Panc1 (cell line): ENCODE results near the gene ZBTB7C. TPM values are rescaled to one million over a fixed set of nuclear protein-coding genes. Genes with fewer than 3 reads are reported as not detected.

ENCODE experiments used
- ATAC-seq: fragments of 200-7000 bp; cut with Tn5 transposase; 2 replicates; pipeline ENCODE4 v1.9.1; 2020; ENCODE audit warnings: mild to moderate bottlenecking, moderate library complexity
- BruUV-seq: library from RNA; stranded (reverse); fragments of 400-500 nt; replicated peaks from 2 replicates; lab custom pipeline; 2021; lab: Mats Ljungman, UMichigan
- CTCF ChIA-PET: fragments of 300-600 bp; sonication (Branson Sonifier 250); formaldehyde crosslinking; loops from one replicate; lab custom pipeline; 2022; ENCODE audit warnings: antibody characterized with exemption; lab: Charles Lee
- POLR2A ChIA-PET: fragments of 300-600 bp; sonication (Branson Sonifier 250); formaldehyde crosslinking; loops from one replicate; lab custom pipeline; 2022; ENCODE audit warnings: antibody characterized with exemption; lab: Charles Lee
- DNase-seq: peaks from one replicate; pipeline ENCODE4 v3.0.0-alpha.2; 2010; ENCODE audit warnings: low read depth, low spot score
- H3K27ac ChIP-seq: 2 replicates; pipeline ENCODE4 v1.5.1; 2011; ENCODE audit warnings: mild to moderate bottlenecking, low read length, inconsistent platforms
- H3K27me3 ChIP-seq: fragments of 200-500 bp; sonication (Bioruptor generic); 2 replicates; pipeline ENCODE4 v1.6.0; 2014; ENCODE audit warnings: low read length, inconsistent platforms; ENCODE audit not compliant: control insufficient read depth, insufficient read depth
- H3K36me3 ChIP-seq: fragments of 200-500 bp; sonication (Bioruptor generic); 2 replicates; pipeline ENCODE4 v1.5.1; 2014; ENCODE audit warnings: inconsistent platforms, mild to moderate bottlenecking, low read length, moderate library complexity; ENCODE audit not compliant: control insufficient read depth, insufficient read depth
- H3K4me1 ChIP-seq: 2 replicates; pipeline ENCODE4 v1.5.1; 2011; ENCODE audit warnings: inconsistent platforms, mild to moderate bottlenecking, low read length, moderate library complexity; ENCODE audit not compliant: control insufficient read depth, insufficient read depth
- H3K4me3 ChIP-seq, 2 experiments: 2 replicates each; pipeline ENCODE4 v1.5.1; 2011 to 2012; ENCODE audit warnings: low read depth in 2 of 2, low read length in 2 of 2, mild to moderate bottlenecking in 2 of 2, inconsistent platforms in 1 of 2, moderate library complexity in 1 of 2
- H3K9me3 ChIP-seq: fragments of 200-500 bp; sonication (Bioruptor generic); 2 replicates; pipeline ENCODE4 v1.5.1; 2014; ENCODE audit warnings: low read depth, mild to moderate bottlenecking, inconsistent platforms, low read length, moderate library complexity; ENCODE audit not compliant: control insufficient read depth, insufficient read depth
- POLR2AphosphoS5 ChIP-seq: IDR thresholded peaks from 2 replicates; pipeline ENCODE4 v1.6.1; 2012; ENCODE audit warnings: mild to moderate bottlenecking, low read depth, low read length, moderate library complexity
- SIN3A ChIP-seq: IDR thresholded peaks from 2 replicates; pipeline ENCODE4 v1.6.1; 2012; ENCODE audit warnings: low read depth, mild to moderate bottlenecking, low read length, moderate library complexity, borderline replicate concordance; ENCODE audit not compliant: insufficient read depth
- TCF7L2 ChIP-seq: IDR thresholded peaks from 2 replicates; pipeline ENCODE4 v1.6.1; 2011; ENCODE audit warnings: mild to moderate bottlenecking, low read depth, low read length, inconsistent platforms
- in situ Hi-C: cut with HindIII; loops from 2 replicates; pipeline ENCODE4 v1.10.0; 2016; ENCODE audit warnings: low sequenced_read_pairs, low pct_unique_long_range_greater_than_20kb
- intact Hi-C: fragments of 100-400 bp; cut with micrococcal nuclease; formaldehyde crosslinking; loops from one replicate; pipeline ENCODE4 v1.10.0; 2022; ENCODE audit not compliant: unreplicated experiment
- total RNA-seq: library from RNA; stranded (reverse); gene quantifications from one replicate; pipeline ENCODE4 v1.2.1, GENCODE V29; 2021; ENCODE audit not compliant: unreplicated experiment
- TF ChIP-seq, protein P1 (sequence below): fragments of 450-650 bp; IDR thresholded peaks from 2 replicates; pipeline ENCODE4 v1.5.1; 2017; ENCODE audit warnings: mild to moderate bottlenecking
- TF ChIP-seq, protein P2 (sequence below), 2 experiments: IDR thresholded peaks; 2 replicates each; pipeline ENCODE4 v1.6.1; 2011 to 2012; ENCODE audit warnings: low read depth in 2 of 2, control low read depth in 1 of 2, low read length in 1 of 2, mild to moderate bottlenecking in 1 of 2, moderate library complexity in 1 of 2; ENCODE audit not compliant: insufficient read depth in 1 of 2

The ZBTB7C gene
- total RNA-seq, 1 experiment from 2014 or later: 0.03 TPM

GRCh38 chr18:48055351-48055750 is 353.8 kb downstream of the ZBTB7C start:
- Histone ChIP-seq H3K27ac (no peak overlapping the region), H3K36me3 (no peaks in the 10 kb centered on the region), H3K9me3 (no peaks in the 10 kb centered on the region), H3K27me3 (no peaks in the 10 kb centered on the region; the same call in 1 of the 2 replicates), H3K4me3 (no peak overlapping the region), H3K4me1 (no peaks in the 10 kb centered on the region)
- POLR2A ChIA-PET: no interaction called here
- DNase-seq (no peak), ATAC-seq (no peak)
- TF ChIP-seq POLR2AphosphoS5 (no peak), TCF7L2 (no peak), SIN3A (no peak)
- TF ChIP-seq, protein P1, sequence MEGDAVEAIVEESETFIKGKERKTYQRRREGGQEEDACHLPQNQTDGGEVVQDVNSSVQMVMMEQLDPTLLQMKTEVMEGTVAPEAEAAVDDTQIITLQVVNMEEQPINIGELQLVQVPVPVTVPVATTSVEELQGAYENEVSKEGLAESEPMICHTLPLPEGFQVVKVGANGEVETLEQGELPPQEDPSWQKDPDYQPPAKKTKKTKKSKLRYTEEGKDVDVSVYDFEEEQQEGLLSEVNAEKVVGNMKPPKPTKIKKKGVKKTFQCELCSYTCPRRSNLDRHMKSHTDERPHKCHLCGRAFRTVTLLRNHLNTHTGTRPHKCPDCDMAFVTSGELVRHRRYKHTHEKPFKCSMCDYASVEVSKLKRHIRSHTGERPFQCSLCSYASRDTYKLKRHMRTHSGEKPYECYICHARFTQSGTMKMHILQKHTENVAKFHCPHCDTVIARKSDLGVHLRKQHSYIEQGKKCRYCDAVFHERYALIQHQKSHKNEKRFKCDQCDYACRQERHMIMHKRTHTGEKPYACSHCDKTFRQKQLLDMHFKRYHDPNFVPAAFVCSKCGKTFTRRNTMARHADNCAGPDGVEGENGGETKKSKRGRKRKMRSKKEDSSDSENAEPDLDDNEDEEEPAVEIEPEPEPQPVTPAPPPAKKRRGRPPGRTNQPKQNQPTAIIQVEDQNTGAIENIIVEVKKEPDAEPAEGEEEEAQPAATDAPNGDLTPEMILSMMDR: no peak
- TF ChIP-seq, protein P2, sequence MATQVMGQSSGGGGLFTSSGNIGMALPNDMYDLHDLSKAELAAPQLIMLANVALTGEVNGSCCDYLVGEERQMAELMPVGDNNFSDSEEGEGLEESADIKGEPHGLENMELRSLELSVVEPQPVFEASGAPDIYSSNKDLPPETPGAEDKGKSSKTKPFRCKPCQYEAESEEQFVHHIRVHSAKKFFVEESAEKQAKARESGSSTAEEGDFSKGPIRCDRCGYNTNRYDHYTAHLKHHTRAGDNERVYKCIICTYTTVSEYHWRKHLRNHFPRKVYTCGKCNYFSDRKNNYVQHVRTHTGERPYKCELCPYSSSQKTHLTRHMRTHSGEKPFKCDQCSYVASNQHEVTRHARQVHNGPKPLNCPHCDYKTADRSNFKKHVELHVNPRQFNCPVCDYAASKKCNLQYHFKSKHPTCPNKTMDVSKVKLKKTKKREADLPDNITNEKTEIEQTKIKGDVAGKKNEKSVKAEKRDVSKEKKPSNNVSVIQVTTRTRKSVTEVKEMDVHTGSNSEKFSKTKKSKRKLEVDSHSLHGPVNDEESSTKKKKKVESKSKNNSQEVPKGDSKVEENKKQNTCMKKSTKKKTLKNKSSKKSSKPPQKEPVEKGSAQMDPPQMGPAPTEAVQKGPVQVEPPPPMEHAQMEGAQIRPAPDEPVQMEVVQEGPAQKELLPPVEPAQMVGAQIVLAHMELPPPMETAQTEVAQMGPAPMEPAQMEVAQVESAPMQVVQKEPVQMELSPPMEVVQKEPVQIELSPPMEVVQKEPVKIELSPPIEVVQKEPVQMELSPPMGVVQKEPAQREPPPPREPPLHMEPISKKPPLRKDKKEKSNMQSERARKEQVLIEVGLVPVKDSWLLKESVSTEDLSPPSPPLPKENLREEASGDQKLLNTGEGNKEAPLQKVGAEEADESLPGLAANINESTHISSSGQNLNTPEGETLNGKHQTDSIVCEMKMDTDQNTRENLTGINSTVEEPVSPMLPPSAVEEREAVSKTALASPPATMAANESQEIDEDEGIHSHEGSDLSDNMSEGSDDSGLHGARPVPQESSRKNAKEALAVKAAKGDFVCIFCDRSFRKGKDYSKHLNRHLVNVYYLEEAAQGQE (IDR thresholded peaks at IDR 0.05; ENCODE audit: insufficient read depth in 1 of 2, low read depth in 2 of 2, low read length in 1 of 2): no peak
- in situ Hi-C loops (no loop called here), intact Hi-C loops (no loop called here)
- CTCF ChIA-PET: no interaction called here
- BruUV-seq: no TSS peak

DNA sequence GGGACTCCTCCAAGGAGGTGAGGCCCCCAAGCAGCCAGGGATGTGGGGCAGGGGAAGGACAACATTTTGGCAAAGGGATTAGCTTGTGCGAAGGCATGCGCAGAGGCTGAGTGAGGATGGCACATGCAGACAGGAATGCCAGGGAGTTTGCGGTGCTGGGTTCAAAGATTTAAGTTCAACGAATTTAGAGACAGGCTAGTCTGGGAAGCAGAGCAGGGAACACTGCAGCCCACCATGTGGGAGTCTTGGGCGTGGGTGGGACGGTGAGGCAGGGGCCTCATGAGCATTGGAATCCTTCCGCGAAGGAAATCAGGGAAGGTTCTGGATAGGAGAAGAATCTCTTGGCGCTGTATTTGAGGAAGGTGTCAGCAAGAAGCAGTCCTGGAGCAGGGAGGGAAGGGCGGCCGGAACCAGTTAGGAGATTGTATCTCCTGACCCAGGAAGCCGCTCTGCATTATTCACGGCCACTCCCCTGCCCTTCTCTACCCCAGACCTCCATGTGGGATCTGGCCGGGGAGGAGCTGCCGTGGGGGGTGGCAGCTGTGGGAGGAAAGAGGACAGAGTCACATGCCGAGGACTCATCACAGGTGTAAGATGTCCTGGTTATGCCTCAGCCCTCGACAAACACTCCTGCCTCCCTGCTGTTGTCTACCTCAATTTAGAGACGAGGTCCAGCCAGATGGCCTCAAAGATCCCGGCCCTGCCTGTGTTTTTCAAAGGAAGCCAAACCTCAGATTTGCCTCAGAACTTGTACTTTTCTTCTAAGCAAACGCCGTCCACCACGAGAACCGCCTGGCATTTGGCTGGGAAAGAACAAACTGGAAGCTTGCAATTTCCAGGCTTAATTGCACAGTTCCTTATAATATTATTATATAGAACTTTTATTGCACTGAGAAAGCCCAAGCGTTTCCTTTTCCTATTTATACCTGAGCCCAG is 355.0 kb downstream of the ZBTB7C start:
- POLR2A ChIA-PET: no interaction called here
- intact Hi-C loops: no loop called here
- ATAC-seq: no peak
- Histone ChIP-seq H3K27ac (no peak overlapping the region), H3K36me3 (no peaks in the 10 kb centered on the region), H3K4me1 (no peaks in the 10 kb centered on the region), H3K4me3 (no peak overlapping the region), H3K27me3 (no peaks in the 10 kb centered on the region; the same call in 1 of the 2 replicates), H3K9me3 (no peaks in the 10 kb centered on the region)
- TF ChIP-seq, protein P1: no peak
- TF ChIP-seq SIN3A: no peak
- no peak for TF ChIP-seq TCF7L2
- TF ChIP-seq, protein P2 (IDR thresholded peaks at IDR 0.05; ENCODE audit: insufficient read depth in 1 of 2, low read depth in 2 of 2, low read length in 1 of 2): no peak
- no peak for TF ChIP-seq POLR2AphosphoS5
- in situ Hi-C loops: no loop called here
- CTCF ChIA-PET: no interaction called here
- BruUV-seq: no TSS peak
- DNase-seq: no peak
